Measurements from ENCODE around the gene PSG7.
"Not testable (repeated sequence)": the region's sequence is repeated elsewhere in the genome, so short reads cannot be mapped to it uniquely, and the experiment has no call there.

- TF ChIP-seq, protein P1, sequence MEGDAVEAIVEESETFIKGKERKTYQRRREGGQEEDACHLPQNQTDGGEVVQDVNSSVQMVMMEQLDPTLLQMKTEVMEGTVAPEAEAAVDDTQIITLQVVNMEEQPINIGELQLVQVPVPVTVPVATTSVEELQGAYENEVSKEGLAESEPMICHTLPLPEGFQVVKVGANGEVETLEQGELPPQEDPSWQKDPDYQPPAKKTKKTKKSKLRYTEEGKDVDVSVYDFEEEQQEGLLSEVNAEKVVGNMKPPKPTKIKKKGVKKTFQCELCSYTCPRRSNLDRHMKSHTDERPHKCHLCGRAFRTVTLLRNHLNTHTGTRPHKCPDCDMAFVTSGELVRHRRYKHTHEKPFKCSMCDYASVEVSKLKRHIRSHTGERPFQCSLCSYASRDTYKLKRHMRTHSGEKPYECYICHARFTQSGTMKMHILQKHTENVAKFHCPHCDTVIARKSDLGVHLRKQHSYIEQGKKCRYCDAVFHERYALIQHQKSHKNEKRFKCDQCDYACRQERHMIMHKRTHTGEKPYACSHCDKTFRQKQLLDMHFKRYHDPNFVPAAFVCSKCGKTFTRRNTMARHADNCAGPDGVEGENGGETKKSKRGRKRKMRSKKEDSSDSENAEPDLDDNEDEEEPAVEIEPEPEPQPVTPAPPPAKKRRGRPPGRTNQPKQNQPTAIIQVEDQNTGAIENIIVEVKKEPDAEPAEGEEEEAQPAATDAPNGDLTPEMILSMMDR (conservative IDR thresholded peaks at IDR 0.05): peak; percentile 82
- TF ChIP-seq EZH2 (IDR thresholded peaks at IDR 0.05; ENCODE audit: low read depth): not testable (repeated sequence)
Observed at GRCh38 chr19:42923106-42923505, 13.9 kb downstream of the PSG7 start.
